Parathyroid adenoma (tissue), 2 donors: ENCODE results near the gene APBB2.
A peak's percentile ranks its signal among the peaks of the same experiment; 100 is the strongest.

Experiments
- H2AFZ ChIP-seq: fragments of 300-600 bp; sonication (generic); one replicate; pipeline ENCODE4 v1.7.0; 2017; ENCODE audit warnings: antibody characterized with exemption, mild to moderate bottlenecking
- H3K27ac ChIP-seq: fragments of 300-600 bp; sonication (generic); one replicate; pipeline ENCODE4 v1.7.0; 2017
- H3K27me3 ChIP-seq: fragments of 300-600 bp; sonication (generic); one replicate; pipeline ENCODE4 v1.7.0; 2017; ENCODE audit warnings: low read length; ENCODE audit not compliant: control insufficient read depth, insufficient read depth
- H3K36me3 ChIP-seq: fragments of 300-600 bp; sonication (generic); one replicate; pipeline ENCODE4 v1.7.0; 2017; ENCODE audit warnings: low read length; ENCODE audit not compliant: control insufficient read depth, insufficient read depth
- H3K4me1 ChIP-seq: fragments of 300-600 bp; sonication (generic); one replicate; pipeline ENCODE4 v1.7.0; 2017; ENCODE audit warnings: control low read depth
- H3K4me2 ChIP-seq: fragments of 300-600 bp; sonication (generic); one replicate; pipeline ENCODE4 v1.7.0; 2017; ENCODE audit warnings: low read length
- H3K4me3 ChIP-seq: fragments of 300-600 bp; sonication (generic); one replicate; pipeline ENCODE4 v1.7.0; 2017; ENCODE audit warnings: low read depth, low read length
- H3K79me2 ChIP-seq: fragments of 300-600 bp; sonication (generic); one replicate; pipeline ENCODE4 v1.7.0; 2017; ENCODE audit warnings: control low read depth
- H3K9ac ChIP-seq: fragments of 300-600 bp; sonication (generic); one replicate; pipeline ENCODE4 v1.7.0; 2017; ENCODE audit warnings: mild to moderate bottlenecking
- H3K9me3 ChIP-seq: fragments of 300-600 bp; sonication (generic); one replicate; pipeline ENCODE4 v1.7.0; 2017; ENCODE audit warnings: low read length; ENCODE audit not compliant: control insufficient read depth
- TF ChIP-seq, protein P1 (sequence below): fragments of 300-600 bp; sonication (generic); IDR thresholded peaks from one replicate; pipeline ENCODE4 v1.7.0; 2017; ENCODE audit warnings: antibody characterized with exemption, mild to moderate bottlenecking
- donor health status: primary hyperparathyroidism.

The APBB2 gene

GRCh38 chr4:41217374-41217773 is 3.0 kb upstream of the APBB2 start:
- peaks cover 7% of the 10 kb centered on the region for H3K4me1 ChIP-seq
- no peak overlapping the region for H3K9ac ChIP-seq
- H3K36me3 ChIP-seq: no peaks in the 10 kb centered on the region
- H3K27me3 ChIP-seq: no peaks in the 10 kb centered on the region
- H3K9me3 ChIP-seq: no peaks in the 10 kb centered on the region
- TF ChIP-seq, protein P1, sequence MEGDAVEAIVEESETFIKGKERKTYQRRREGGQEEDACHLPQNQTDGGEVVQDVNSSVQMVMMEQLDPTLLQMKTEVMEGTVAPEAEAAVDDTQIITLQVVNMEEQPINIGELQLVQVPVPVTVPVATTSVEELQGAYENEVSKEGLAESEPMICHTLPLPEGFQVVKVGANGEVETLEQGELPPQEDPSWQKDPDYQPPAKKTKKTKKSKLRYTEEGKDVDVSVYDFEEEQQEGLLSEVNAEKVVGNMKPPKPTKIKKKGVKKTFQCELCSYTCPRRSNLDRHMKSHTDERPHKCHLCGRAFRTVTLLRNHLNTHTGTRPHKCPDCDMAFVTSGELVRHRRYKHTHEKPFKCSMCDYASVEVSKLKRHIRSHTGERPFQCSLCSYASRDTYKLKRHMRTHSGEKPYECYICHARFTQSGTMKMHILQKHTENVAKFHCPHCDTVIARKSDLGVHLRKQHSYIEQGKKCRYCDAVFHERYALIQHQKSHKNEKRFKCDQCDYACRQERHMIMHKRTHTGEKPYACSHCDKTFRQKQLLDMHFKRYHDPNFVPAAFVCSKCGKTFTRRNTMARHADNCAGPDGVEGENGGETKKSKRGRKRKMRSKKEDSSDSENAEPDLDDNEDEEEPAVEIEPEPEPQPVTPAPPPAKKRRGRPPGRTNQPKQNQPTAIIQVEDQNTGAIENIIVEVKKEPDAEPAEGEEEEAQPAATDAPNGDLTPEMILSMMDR: no peak
- H3K4me3 ChIP-seq: no peak overlapping the region
- H3K27ac ChIP-seq: peak overlapping the region; percentile 93
- H2AFZ ChIP-seq: peak overlapping the region; percentile 99
- H3K4me2 ChIP-seq: peak overlapping the region; percentile 82
- no peaks in the 10 kb centered on the region for H3K79me2 ChIP-seq

GRCh38 chr4:41217020-41217333 is 2.6 kb upstream of the APBB2 start:
- no peak overlapping the region for H3K9ac ChIP-seq
- H3K27me3 ChIP-seq: no peaks in the 10 kb centered on the region
- peak overlapping the region; percentile 82 for H3K4me2 ChIP-seq
- no peaks in the 10 kb centered on the region for H3K36me3 ChIP-seq
- peaks cover under 1% of the 10 kb centered on the region for H3K79me2 ChIP-seq
- peaks cover 7% of the 10 kb centered on the region for H3K4me1 ChIP-seq
- TF ChIP-seq, protein P1: no peak
- peak overlapping the region; percentile 93 for H3K27ac ChIP-seq
- H2AFZ ChIP-seq: peak overlapping the region; percentile 99
- no peaks in the 10 kb centered on the region for H3K9me3 ChIP-seq
- H3K4me3 ChIP-seq: peak overlapping the region; percentile 85

DNA sequence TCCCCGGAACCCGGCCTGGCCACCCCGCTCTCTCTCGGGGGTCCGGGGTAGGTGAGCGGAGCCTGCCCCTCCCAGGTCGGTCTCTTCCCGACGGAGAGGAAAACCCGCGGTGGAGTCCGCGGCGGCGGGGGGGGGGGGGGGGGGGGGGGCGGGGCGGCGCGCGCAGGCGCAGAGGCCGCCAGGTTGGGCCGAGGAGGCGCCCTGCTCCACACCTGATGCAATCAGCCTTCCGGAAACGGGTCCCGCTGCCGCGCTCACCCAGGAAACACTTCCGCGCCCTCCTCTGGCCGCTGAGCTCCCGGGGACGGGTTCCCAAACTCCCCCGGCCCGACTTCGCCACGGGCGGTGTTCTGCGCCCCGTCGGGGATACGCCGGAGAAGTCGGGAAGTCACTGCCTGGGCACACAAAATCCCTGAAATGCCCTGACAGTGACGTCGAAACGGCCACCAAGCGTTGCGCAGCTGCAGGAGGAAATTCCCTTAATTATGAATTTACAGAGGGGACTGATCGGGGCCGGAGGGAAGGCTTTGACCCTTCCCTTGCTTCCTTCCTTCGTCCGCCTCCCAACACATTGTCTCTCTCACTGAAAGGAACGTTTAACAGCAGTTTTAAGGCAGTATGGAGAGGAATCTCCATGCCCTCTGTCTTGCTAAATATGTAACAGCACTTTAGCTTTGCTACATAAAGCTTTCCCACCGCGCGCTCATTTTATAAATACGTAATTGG is 2.1 kb upstream of the APBB2 start:
- Histone ChIP-seq H3K9ac (peak overlapping the region; percentile 61), H3K27me3 (no peaks in the 10 kb centered on the region), H3K4me1 (peaks cover 7% of the 10 kb centered on the region), H3K79me2 (peaks cover 2% of the 10 kb centered on the region), H3K4me3 (peak overlapping the region; percentile 85), H2AFZ (peak overlapping the region; percentile 99), H3K4me2 (peak overlapping the region; percentile 82), H3K27ac (peak overlapping the region; percentile 93), H3K9me3 (no peaks in the 10 kb centered on the region), H3K36me3 (no peaks in the 10 kb centered on the region)
- TF ChIP-seq, protein P1: peak; percentile 18

DNA sequence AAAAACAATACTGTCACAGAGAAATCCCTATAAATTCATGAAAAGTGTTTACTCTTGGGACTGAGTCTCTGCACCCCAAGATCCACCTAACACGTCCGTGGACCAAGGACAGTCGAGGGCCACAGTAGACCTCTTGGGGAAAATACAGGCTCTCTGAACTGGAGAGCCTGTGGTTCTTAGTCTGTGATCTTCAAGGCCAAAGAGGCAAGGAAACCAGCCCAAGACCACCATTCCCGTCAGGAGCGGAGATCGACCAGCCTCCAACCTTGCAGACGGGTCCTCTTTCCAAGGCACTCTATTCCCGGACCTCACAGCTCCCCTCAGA is 1.6 kb upstream of the APBB2 start:
- no peaks in the 10 kb centered on the region for H3K27me3 ChIP-seq
- peak overlapping the region; percentile 93 for H3K27ac ChIP-seq

More for the DNA sequence above, 1.6 kb upstream of the APBB2 start:
- peak overlapping the region; percentile 82 for H3K4me2 ChIP-seq
- H3K79me2 ChIP-seq: peaks cover 2% of the 10 kb centered on the region
- H2AFZ ChIP-seq: peak overlapping the region; percentile 99
- no peaks in the 10 kb centered on the region for H3K36me3 ChIP-seq
- H3K9ac ChIP-seq: no peak overlapping the region
- H3K4me3 ChIP-seq: peak overlapping the region; percentile 85
- TF ChIP-seq, protein P1: no peak
- H3K9me3 ChIP-seq: no peaks in the 10 kb centered on the region
- H3K4me1 ChIP-seq: peaks cover 7% of the 10 kb centered on the region
